ENCODE measurements around the gene DLST.

DLST gene

GRCh38 chr14:74952697-74953484 is 71.2 kb downstream of the DLST start:
- H3K27ac ChIP-seq (ENCODE audit: low read depth, low read length, poor library complexity, severe bottlenecking), result no peak overlapping the region
- no peaks in the 10 kb centered on the region for H3K79me2 ChIP-seq (ENCODE audit: insufficient read depth, low read length)
- TF ChIP-seq CTCF (IDR thresholded peaks at IDR 0.05; ENCODE audit: low read length), result no peak
- no peak for TF ChIP-seq EZH2 (IDR thresholded peaks at IDR 0.05; ENCODE audit: borderline replicate concordance, low read length)
- no peaks in the 10 kb centered on the region for H3K27me3 ChIP-seq (ENCODE audit: insufficient read depth, low read length)
- H2AFZ ChIP-seq (ENCODE audit: low read length), result no peak overlapping the region
- no peak overlapping the region for H3K4me3 ChIP-seq (ENCODE audit: low read depth, low read length, poor library complexity, severe bottlenecking)
- H3K36me3 ChIP-seq (ENCODE audit: insufficient read depth, low read length), result no peaks in the 10 kb centered on the region
- no peaks in the 10 kb centered on the region for H3K4me1 ChIP-seq (ENCODE audit: insufficient read depth, low read length, severe bottlenecking)
- no peak overlapping the region for H3K4me2 ChIP-seq (ENCODE audit: low read length)
- no peak overlapping the region for H3K9ac ChIP-seq (ENCODE audit: low read length)
- H3F3A ChIP-seq (ENCODE audit: insufficient read depth, low read length), result no peaks in the 10 kb centered on the region
- H3K9me2 ChIP-seq (ENCODE audit: low read depth, low read length), result no peaks in the 10 kb centered on the region
- no peaks in the 10 kb centered on the region for H3K9me3 ChIP-seq (ENCODE audit: low read length)
- no peaks in the 10 kb centered on the region for H4K20me1 ChIP-seq (ENCODE audit: insufficient read depth, low read length)

Data from OCI-LY1 (cell line).